Spleen (tissue), 13 donors: ENCODE results near the gene KIAA0586. TPM values are rescaled to one million over a fixed set of nuclear protein-coding genes. Genes with fewer than 3 reads are reported as not detected.

Experiments used
- DNase-seq: peaks from one replicate; pipeline ENCODE4 v3.0.0-alpha.2; 2020
- H3K27ac ChIP-seq, 8 donors: fragments of 200-600 bp; sonication (generic) in 7 of 8; 1 replicate in 4 of 8; 2 replicates in 4 of 8; pipeline versions ENCODE4 v1.5.0 to v1.8.0; 2016 to 2021; ENCODE audit warnings: inconsistent platforms in 4 of 8, mild to moderate bottlenecking in 4 of 8, moderate library complexity in 1 of 8
- H3K27me3 ChIP-seq, 7 donors: fragments of 200-600 bp; sonication (generic) in 6 of 7; replicated peaks in 1 of 7; 1 replicate in 4 of 7; 2 replicates in 3 of 7; pipeline versions ENCODE4 v1.5.0 to v1.8.0; 2016 to 2021; ENCODE audit warnings: inconsistent platforms in 3 of 7, mild to moderate bottlenecking in 1 of 7
- H3K36me3 ChIP-seq, 6 donors: fragments of 200-600 bp; sonication (generic) in 5 of 6; 1 replicate in 4 of 6; 2 replicates in 2 of 6; pipeline versions ENCODE4 v1.5.0 to v1.8.0; 2016 to 2021; ENCODE audit warnings: inconsistent platforms in 2 of 6
- H3K4me1 ChIP-seq, 6 donors: fragments of 200-600 bp; sonication (generic) in 5 of 6; 1 replicate in 3 of 6; 2 replicates in 3 of 6; pipeline versions ENCODE4 v1.5.0 to v1.8.0; 2016 to 2021; ENCODE audit warnings: inconsistent platforms in 3 of 6
- H3K4me3 ChIP-seq, 8 donors: fragments of 200-600 bp; sonication (generic) in 7 of 8; 1 replicate in 4 of 8; 2 replicates in 4 of 8; pipeline versions ENCODE4 v1.5.0 to v1.8.0; 2016 to 2021; ENCODE audit warnings: inconsistent platforms in 4 of 8, mild to moderate bottlenecking in 4 of 8, moderate library complexity in 2 of 8
- H3K9me3 ChIP-seq, 8 donors: fragments of 200-600 bp; sonication (generic) in 7 of 8; 1 replicate in 4 of 8; 2 replicates in 4 of 8; pipeline versions ENCODE4 v1.5.0 to v1.8.0; 2016 to 2021; ENCODE audit warnings: inconsistent platforms in 4 of 8
- POLR2A ChIP-seq, 3 donors: fragments of 450-650 bp; IDR thresholded peaks; one replicate each; pipeline ENCODE4 v1.5.1; 2017; ENCODE audit warnings: antibody characterized with exemption in 3 of 3, mild to moderate bottlenecking in 1 of 3
- POLR2AphosphoS5 ChIP-seq, 3 donors: sonication (generic); formaldehyde crosslinking; IDR thresholded peaks; one replicate each; pipeline ENCODE4 v1.5.1; 2017; ENCODE audit warnings: antibody characterized with exemption in 3 of 3
- WGBS, 5 donors: extraction: QIAGEN DNeasy Blood & Tissue Kit in 3 of 5; methylation state at CpG; one replicate each; pipeline versions ENCODE4 v1.1.5 to v1.1.7; 2013 to 2018; 5-methylcytosine and 5-hydroxymethylcytosine counted together
- intact Hi-C: fragments of 100-400 bp; cut with DNase I; formaldehyde crosslinking; loops from one replicate; pipeline ENCODE4 v1.15.0; 2023; ENCODE audit warnings: low total_unique reads
- long read RNA-seq, 2 donors: transcript quantifications; one replicate each; lab custom pipeline, GENCODE V29; 2026
- polyA plus RNA-seq, 3 donors: library from polyadenylated mRNA; stranded (reverse); fragments of 200-250 nt; gene quantifications; one replicate each; pipeline ENCODE4 v1.2.1, GENCODE V29; 2013
- total RNA-seq, 7 donors: library from RNA; depleted of rRNA in 3 of 7; stranded (reverse); fragments of >200 nt in 3 of 7; fragmentation: NEBNext Ultra II Directional in 4 of 7; extraction: Animal tissue kit (Norgen Biotek cat#: 25700) in 4 of 7; gene quantifications; one replicate each; pipeline versions ENCODE4 v1.1.0 to v1.2.1, GENCODE V29; 2016 to 2021
- TF ChIP-seq, protein P1 (sequence below), 11 experiments: fragments of 200-600 bp in 7 of 11; fragments of 450-650 bp in 4 of 11; sonication (generic) in 4 of 11; IDR thresholded peaks in 8 of 11; conservative IDR thresholded peaks in 3 of 11; 1 replicate in 7 of 11; 2 replicates in 4 of 11; pipeline versions ENCODE4 v1.4.0 to v1.8.0; 2016 to 2021; ENCODE audit warnings: antibody characterized with exemption in 11 of 11, inconsistent platforms in 4 of 11, mild to moderate bottlenecking in 1 of 11
- donor health status: healthy with polysubstance abuse.
- donor health status: DM: no; HTN: no; CAD: no; lungs with moderate emphysema.
- donor health status: DM: no; HTN: no; CAD: no.
- donor health status: Bipolar disorder and iron deficiency.
- donor health status: healthy.
- donor health status: DM: no; HTN: no; CAD: no.
- donor health status: DM: yes; HTN: yes; CAD: no.

The KIAA0586 gene
- total RNA-seq, result 10 to 100 TPM; 17.1 to 27.5 (median 22.7) TPM
- polyA plus RNA-seq, result 1 to 10 TPM; 4.7 to 5.5 (median 5.3) TPM
- long read RNA-seq, donor 1, result 0 reads
- long read RNA-seq, donor 2, result 0 reads

- TF ChIP-seq, protein P1, sequence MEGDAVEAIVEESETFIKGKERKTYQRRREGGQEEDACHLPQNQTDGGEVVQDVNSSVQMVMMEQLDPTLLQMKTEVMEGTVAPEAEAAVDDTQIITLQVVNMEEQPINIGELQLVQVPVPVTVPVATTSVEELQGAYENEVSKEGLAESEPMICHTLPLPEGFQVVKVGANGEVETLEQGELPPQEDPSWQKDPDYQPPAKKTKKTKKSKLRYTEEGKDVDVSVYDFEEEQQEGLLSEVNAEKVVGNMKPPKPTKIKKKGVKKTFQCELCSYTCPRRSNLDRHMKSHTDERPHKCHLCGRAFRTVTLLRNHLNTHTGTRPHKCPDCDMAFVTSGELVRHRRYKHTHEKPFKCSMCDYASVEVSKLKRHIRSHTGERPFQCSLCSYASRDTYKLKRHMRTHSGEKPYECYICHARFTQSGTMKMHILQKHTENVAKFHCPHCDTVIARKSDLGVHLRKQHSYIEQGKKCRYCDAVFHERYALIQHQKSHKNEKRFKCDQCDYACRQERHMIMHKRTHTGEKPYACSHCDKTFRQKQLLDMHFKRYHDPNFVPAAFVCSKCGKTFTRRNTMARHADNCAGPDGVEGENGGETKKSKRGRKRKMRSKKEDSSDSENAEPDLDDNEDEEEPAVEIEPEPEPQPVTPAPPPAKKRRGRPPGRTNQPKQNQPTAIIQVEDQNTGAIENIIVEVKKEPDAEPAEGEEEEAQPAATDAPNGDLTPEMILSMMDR (IDR thresholded peaks at IDR 0.05 in 8 of 11, conservative IDR thresholded peaks at IDR 0.05 in 3 of 11), result peak in 2 of 11 experiments; percentile 17 to 22
- TF ChIP-seq POLR2AphosphoS5 (IDR thresholded peaks at IDR 0.05), result peak; percentile 64 to 97 (median 97)
- peak; percentile 80 to 95 (median 91) for TF ChIP-seq POLR2A (IDR thresholded peaks at IDR 0.05)
- intact Hi-C loops, result no loop called here
- H3K27me3 ChIP-seq, result no peaks in the 10 kb centered on the region
- peak within 1 kb of the TSS; percentile 90 to 98 (median 96) for H3K27ac ChIP-seq
- no peaks in the 10 kb centered on the region for H3K9me3 ChIP-seq
- H3K36me3 ChIP-seq, result peaks cover 0 to 37% (median 12%) of the 10 kb centered on the region in 6 donors
- H3K4me3 ChIP-seq, result peak within 1 kb of the TSS; percentile 82 to 98 (median 90)
- peaks cover 20 to 61% (median 39%) of the 10 kb centered on the region in 6 donors for H3K4me1 ChIP-seq
- WGBS, 5 donors, result 0 to 1% (median 0%) methylated on average over 33 of the region's 33 CpGs
- peak; percentile 97 for DNase-seq
Observed at GRCh38 chr14:58427281-58428117, at the start of gene KIAA0586, which contains the start of gene TIMM9. Gene KIAA0586, plus strand, starts transcription at chr14:58427719. Its CDS starts 546 bp downstream, at chr14:58428265. Gene TIMM9, minus strand, starts transcription at chr14:58427531. Its CDS starts 15,586 bp downstream, at chr14:58411945.

GRCh38 chr14:58390830-58391229 lies 36.7 kb upstream of the KIAA0586 start:
- peaks cover 0 to 9% (median 3%) of the 10 kb centered on the region in 6 donors for H3K4me1 ChIP-seq
- intact Hi-C loops, result no loop called here
- TF ChIP-seq, protein P1 (IDR thresholded peaks at IDR 0.05 in 8 of 11, conservative IDR thresholded peaks at IDR 0.05 in 3 of 11), result no peak
- TF ChIP-seq POLR2AphosphoS5 (IDR thresholded peaks at IDR 0.05), result no peak
- no peak for TF ChIP-seq POLR2A (IDR thresholded peaks at IDR 0.05)
- H3K9me3 ChIP-seq, result no peaks in the 10 kb centered on the region
- peaks cover 0 to 12% (median 0%) of the 10 kb centered on the region in 6 donors for H3K36me3 ChIP-seq
- DNase-seq, result no peak
- WGBS, 5 donors, result 83 to 98% (median 95%) methylated on average over 2 of the region's 2 CpGs
- H3K27ac ChIP-seq, result no peak overlapping the region
- H3K27me3 ChIP-seq, result no peaks in the 10 kb centered on the region
- H3K4me3 ChIP-seq, result no peak overlapping the region

DNA sequence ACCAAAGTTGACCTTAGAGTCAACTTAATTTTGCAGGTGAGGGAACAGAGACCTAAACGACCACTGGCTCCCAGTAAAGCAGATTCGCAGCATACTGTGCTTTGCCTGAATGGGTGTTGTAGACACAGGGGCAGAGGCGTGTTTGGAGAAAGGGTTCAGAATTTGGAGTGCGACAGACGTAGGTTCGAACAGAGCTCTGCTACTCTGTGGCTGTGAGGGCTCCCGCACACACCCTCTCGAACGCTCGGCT lies 32.0 kb upstream of the KIAA0586 start:
- no peak for DNase-seq
- intact Hi-C loops, result no loop called here
- 10 to 17% (median 13%) methylated on average over 10 of the region's 10 CpGs for WGBS, 5 donors
- Histone ChIP-seq H3K9me3 (no peaks in the 10 kb centered on the region), H3K36me3 (no peaks in the 10 kb centered on the region), H3K4me3 (peak overlapping the region; percentile 44 to 81 (median 58)), H3K27ac (peak overlapping the region; percentile 74 to 90 (median 82)), H3K4me1 (peaks cover 0 to 19% (median 13%) of the 10 kb centered on the region in 6 donors), H3K27me3 (no peaks in the 10 kb centered on the region)
- TF ChIP-seq, protein P1 (IDR thresholded peaks at IDR 0.05 in 8 of 11, conservative IDR thresholded peaks at IDR 0.05 in 3 of 11), result peak in 1 of 11 experiments; percentile 30
- TF ChIP-seq POLR2AphosphoS5 (IDR thresholded peaks at IDR 0.05), result peak in 1 of 3 donors; percentile 28
- TF ChIP-seq POLR2A (IDR thresholded peaks at IDR 0.05), result no peak
